ENCODE results near the gene IGFLR1. TPM values are rescaled to one million over a fixed set of nuclear protein-coding genes. Genes with fewer than 3 reads are reported as not detected.

The IGFLR1 gene
- total and polyA plus RNA-seq, 2 of the 4 experiments (the other 2 are of a cell fraction), result 0.72 to 2.7 TPM

DNA sequence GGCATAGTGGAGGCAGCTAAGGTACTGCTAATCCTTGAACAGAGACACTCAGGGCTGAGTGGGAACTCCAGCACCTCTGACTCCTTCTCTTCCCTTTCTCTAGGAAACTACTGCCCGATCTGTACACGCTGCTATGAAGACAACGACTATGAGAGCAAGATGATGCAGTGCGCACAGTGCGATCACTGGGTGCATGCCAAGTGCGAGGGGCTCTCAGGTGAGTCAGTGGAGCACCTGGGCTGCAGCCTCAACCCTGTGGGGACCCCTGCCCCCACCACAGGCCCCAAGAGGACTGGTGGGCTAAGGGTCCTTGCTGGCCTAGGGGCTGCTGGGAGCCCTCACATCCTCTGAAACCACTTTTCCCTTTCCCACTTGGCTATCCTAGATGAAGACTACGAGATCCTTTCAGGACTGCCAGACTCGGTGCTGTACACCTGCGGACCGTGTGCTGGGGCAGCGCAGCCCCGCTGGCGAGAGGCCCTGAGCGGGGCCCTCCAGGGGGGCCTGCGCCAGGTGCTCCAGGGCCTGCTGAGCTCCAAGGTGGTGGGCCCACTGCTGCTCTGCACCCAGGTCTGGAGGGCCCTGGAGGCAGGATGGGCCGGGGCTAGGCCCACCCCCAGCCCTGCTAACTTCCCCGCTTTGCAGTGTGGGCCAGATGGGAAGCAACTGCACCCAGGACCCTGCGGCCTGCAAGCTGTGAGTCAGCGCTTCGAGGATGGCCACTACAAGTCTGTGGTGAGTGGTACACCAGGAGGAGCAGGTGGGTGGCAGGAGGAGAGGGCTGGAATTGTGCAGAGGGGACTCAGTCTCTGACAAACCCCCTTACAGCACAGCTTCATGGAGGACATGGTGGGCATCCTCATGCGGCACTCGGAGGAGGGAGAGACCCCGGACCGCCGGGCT, 14.9 kb downstream of the IGFLR1 start:
- Histone ChIP-seq H3K9me3 (ENCODE audit: control insufficient read depth, insufficient read depth, low read length) (no peaks in the 10 kb centered on the region), H3K4me1 (ENCODE audit: control insufficient read depth, insufficient read depth, low read length) (no peaks in the 10 kb centered on the region), H3K23ac (ENCODE audit: low read depth, low read length) (no peak overlapping the region), H3K18ac (ENCODE audit: low read depth, low read length) (no peak overlapping the region), H2AK5ac (ENCODE audit: low read depth, low read length) (no peak overlapping the region), H3K79me1 (ENCODE audit: low read depth in 1 of 2, low read length in 2 of 2) (peaks cover 12 to 19% of the 10 kb centered on the region in 2 experiments), H2BK120ac (ENCODE audit: low read depth, low read length) (no peak overlapping the region), H2BK5ac (ENCODE audit: low read depth, low read length, poor library complexity, severe bottlenecking) (no peak overlapping the region), H2AK9ac (replicated peaks; ENCODE audit: low read depth, low read length, poor library complexity) (no peak overlapping the region), H3K9me1 (ENCODE audit: insufficient read depth, low read length) (no peaks in the 10 kb centered on the region), H3K27ac (ENCODE audit: insufficient read depth, low read length) (no peak overlapping the region), H4K8ac (ENCODE audit: low read depth in 2 of 2, low read length in 2 of 2) (no peak overlapping the region), H3K14ac (replicated peaks; ENCODE audit: low read depth, low read length) (no peak overlapping the region), H2BK20ac (ENCODE audit: low read depth, low read length) (no peak overlapping the region), H3K27me3 (ENCODE audit: control insufficient read depth, insufficient read depth, low read length) (no peaks in the 10 kb centered on the region), H3K56ac (ENCODE audit: extremely low read depth, insufficient read depth, low read length) (no peak overlapping the region), H3K4ac (ENCODE audit: low read depth, low read length) (no peak overlapping the region), H4K20me1 (ENCODE audit: insufficient read depth, low read length) (peaks cover 22% of the 10 kb centered on the region), H4K5ac (ENCODE audit: low read depth, low read length) (no peak overlapping the region), H2BK15ac (ENCODE audit: low read depth, low read length) (no peak overlapping the region), H3K4me3 (ENCODE audit: insufficient read depth, low read depth, low read length) (no peak overlapping the region), H3K9ac (ENCODE audit: low read depth, low read length) (no peak overlapping the region), H4K91ac (ENCODE audit: insufficient read depth, low read depth, low read length) (no peak overlapping the region), H3K36me3 (ENCODE audit: control insufficient read depth, insufficient read depth, low read length) (peaks cover 97% of the 10 kb centered on the region), H2AFZ (replicated peaks; ENCODE audit: low read length, poor library complexity) (no peak overlapping the region), H3K4me2 (ENCODE audit: low read depth, low read length) (no peak overlapping the region)
- CTCF ChIA-PET, result no interaction called here
- 95% methylated on average over 10 of the region's 25 CpGs; no CpG with 5 or more reads in 1 of the 2 experiments for WGBS, 2 experiments (ENCODE audit: extremely low coverage in 2 of 2, insufficient read length in 1 of 2)
- dilution Hi-C loops (cut with HindIII; ENCODE audit: low sequenced_read_pairs, unreplicated experiment) (no loop called here), intact Hi-C loops (cut with micrococcal nuclease) (no loop called here), in situ Hi-C loops (cut with MboI; ENCODE audit: low sequenced_read_pairs) (no loop called here)
- DNase-seq, result no peak
- POLR2A ChIA-PET (ENCODE audit: unreplicated experiment), result no interaction called here
- no TSS peak for BruUV-seq (replicated peaks)
- TF ChIP-seq CEBPB (IDR thresholded peaks at IDR 0.05; ENCODE audit: low read depth, low read length), result no peak
- TF ChIP-seq, protein P1, sequence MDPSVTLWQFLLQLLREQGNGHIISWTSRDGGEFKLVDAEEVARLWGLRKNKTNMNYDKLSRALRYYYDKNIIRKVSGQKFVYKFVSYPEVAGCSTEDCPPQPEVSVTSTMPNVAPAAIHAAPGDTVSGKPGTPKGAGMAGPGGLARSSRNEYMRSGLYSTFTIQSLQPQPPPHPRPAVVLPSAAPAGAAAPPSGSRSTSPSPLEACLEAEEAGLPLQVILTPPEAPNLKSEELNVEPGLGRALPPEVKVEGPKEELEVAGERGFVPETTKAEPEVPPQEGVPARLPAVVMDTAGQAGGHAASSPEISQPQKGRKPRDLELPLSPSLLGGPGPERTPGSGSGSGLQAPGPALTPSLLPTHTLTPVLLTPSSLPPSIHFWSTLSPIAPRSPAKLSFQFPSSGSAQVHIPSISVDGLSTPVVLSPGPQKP (IDR thresholded peaks at IDR 0.05; ENCODE audit: borderline replicate concordance, low read depth, low read length), result no peak
- no peak for TF ChIP-seq BHLHE40 (IDR thresholded peaks at IDR 0.05; ENCODE audit: low read depth, low read length)
- no peak for TF ChIP-seq RFX5 (IDR thresholded peaks at IDR 0.05; ENCODE audit: low read depth, low read length)
- TF ChIP-seq POLR2A (IDR thresholded peaks at IDR 0.05; ENCODE audit: low read depth, low read length), result no peak
- TF ChIP-seq, protein P2, sequence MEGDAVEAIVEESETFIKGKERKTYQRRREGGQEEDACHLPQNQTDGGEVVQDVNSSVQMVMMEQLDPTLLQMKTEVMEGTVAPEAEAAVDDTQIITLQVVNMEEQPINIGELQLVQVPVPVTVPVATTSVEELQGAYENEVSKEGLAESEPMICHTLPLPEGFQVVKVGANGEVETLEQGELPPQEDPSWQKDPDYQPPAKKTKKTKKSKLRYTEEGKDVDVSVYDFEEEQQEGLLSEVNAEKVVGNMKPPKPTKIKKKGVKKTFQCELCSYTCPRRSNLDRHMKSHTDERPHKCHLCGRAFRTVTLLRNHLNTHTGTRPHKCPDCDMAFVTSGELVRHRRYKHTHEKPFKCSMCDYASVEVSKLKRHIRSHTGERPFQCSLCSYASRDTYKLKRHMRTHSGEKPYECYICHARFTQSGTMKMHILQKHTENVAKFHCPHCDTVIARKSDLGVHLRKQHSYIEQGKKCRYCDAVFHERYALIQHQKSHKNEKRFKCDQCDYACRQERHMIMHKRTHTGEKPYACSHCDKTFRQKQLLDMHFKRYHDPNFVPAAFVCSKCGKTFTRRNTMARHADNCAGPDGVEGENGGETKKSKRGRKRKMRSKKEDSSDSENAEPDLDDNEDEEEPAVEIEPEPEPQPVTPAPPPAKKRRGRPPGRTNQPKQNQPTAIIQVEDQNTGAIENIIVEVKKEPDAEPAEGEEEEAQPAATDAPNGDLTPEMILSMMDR (conservative IDR thresholded peaks at IDR 0.05; ENCODE audit: low read depth, low read length), result no peak
- no peak for TF ChIP-seq MAFK (IDR thresholded peaks at IDR 0.05; ENCODE audit: low read depth, low read length)
- no peak for TF ChIP-seq SMC3 (IDR thresholded peaks at IDR 0.05; ENCODE audit: low read depth, low read length)
- TF ChIP-seq MXI1 (IDR thresholded peaks at IDR 0.05; ENCODE audit: borderline replicate concordance, low read depth, low read length), result no peak
- no peak for ATAC-seq (ENCODE audit: low read depth)
